Choroid plexus epithelial cell (primary cell): ENCODE measurements around the gene CD38.
A peak's percentile ranks its signal among the peaks of the same experiment; 100 is the strongest.

Experiments used
- DNase-seq: peaks from one replicate; pipeline ENCODE4 v3.0.0-alpha.2; 2010; ENCODE audit warnings: low read depth
- H3K4me3 ChIP-seq: 2 replicates; pipeline ENCODE4 v1.5.1; 2011; ENCODE audit warnings: low read depth, mild to moderate bottlenecking, control low read depth, low read length, moderate library complexity
- CTCF ChIP-seq: conservative IDR thresholded peaks from 2 replicates; pipeline ENCODE4 v1.5.1; 2011; ENCODE audit warnings: low read depth, mild to moderate bottlenecking, control low read depth, inconsistent platforms, low read length, moderate library complexity

The CD38 gene

GRCh38 chr4:15784959-15785634, 7.0 kb downstream of the CD38 start:
- no peak for TF ChIP-seq CTCF
- H3K4me3 ChIP-seq: no peak overlapping the region
- no peak for DNase-seq

- no peak for DNase-seq
- no peak for TF ChIP-seq CTCF
- no peak overlapping the region for H3K4me3 ChIP-seq
These were observed 8.6 kb downstream of the CD38 start for GRCh38 chr4:15786743-15787142.

- TF ChIP-seq CTCF: no peak
These were observed 14.8 kb downstream of the CD38 start for GRCh38 chr4:15792974-15793373.

GRCh38 chr4:15793506-15794363, 15.6 kb downstream of the CD38 start:
- peak; percentile 31 for DNase-seq
- no peak for TF ChIP-seq CTCF
- H3K4me3 ChIP-seq: no peak overlapping the region

More at GRCh38 chr4:15792974-15793373, 14.8 kb downstream of the CD38 start:
- DNase-seq: no peak
- H3K4me3 ChIP-seq: no peak overlapping the region

GRCh38 chr4:15794426-15794825, 16.3 kb downstream of the CD38 start:
- H3K4me3 ChIP-seq: no peak overlapping the region
- TF ChIP-seq CTCF: no peak
- DNase-seq: no peak

GRCh38 chr4:15794905-15795304, 16.8 kb downstream of the CD38 start:
- no peak overlapping the region for H3K4me3 ChIP-seq
- TF ChIP-seq CTCF: no peak
- DNase-seq: no peak
